Measurements from ENCODE around the gene PHACTR3. TPM values are rescaled to one million over a fixed set of nuclear protein-coding genes. Genes with fewer than 3 reads are reported as not detected.

PHACTR3 gene
- total and polyA plus RNA-seq, 2 experiments from 2014 or later, result 0.45 to 0.61 TPM

GRCh38 chr20:59718751-59719150 lies 114.4 kb downstream of the PHACTR3 start:
- no peaks in the 10 kb centered on the region for H3K79me2 ChIP-seq (replicated peaks; ENCODE audit: insufficient read depth)
- H3K4me1 Mint-ChIP-seq, result peaks cover 4% of the 10 kb centered on the region; the same call in 2 of the 3 replicates

DNA sequence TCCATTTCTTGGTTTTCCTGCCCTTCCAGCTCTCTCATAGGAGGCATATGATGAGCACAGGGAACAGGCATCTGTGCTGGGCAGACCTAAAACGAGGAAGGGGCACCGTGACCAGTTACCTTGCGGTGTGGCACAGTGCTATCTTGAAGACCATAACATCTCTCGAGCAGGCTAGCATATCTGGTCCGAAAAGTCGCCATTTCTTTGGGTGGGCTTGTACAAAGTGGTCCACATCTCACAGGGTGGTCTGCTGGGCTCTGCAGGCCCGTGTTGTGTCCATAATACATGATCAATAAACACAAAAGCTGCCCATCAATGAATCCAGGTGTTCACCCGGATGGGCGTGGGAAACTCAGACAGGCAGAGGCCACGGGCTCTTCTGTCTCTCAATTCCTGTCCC lies 115.7 kb downstream of the PHACTR3 start:
- Histone ChIP-seq H3K36me3 (ENCODE audit: insufficient read depth) (no peaks in the 10 kb centered on the region), H2AFZ (no peak overlapping the region), H3F3A (replicated peaks; ENCODE audit: low read depth) (no peaks in the 10 kb centered on the region), H4K20me1 (replicated peaks; ENCODE audit: insufficient read depth) (no peaks in the 10 kb centered on the region), H3K4me2 (no peak overlapping the region), H3K79me2 (replicated peaks; ENCODE audit: insufficient read depth) (no peaks in the 10 kb centered on the region), H3K9me2 (ENCODE audit: insufficient read depth) (no peaks in the 10 kb centered on the region), H3K27ac (ENCODE audit: low read depth) (no peak overlapping the region), H3K4me1 (ENCODE audit: insufficient read depth) (no peaks in the 10 kb centered on the region), H3K27me3 (ENCODE audit: insufficient read depth) (no peaks in the 10 kb centered on the region), H3K4me3 (no peak overlapping the region)
- TF ChIP-seq JUNB (IDR thresholded peaks at IDR 0.05; ENCODE audit: unreplicated experiment) (no peak), CREB1 (CRISPR knock-in tag; IDR thresholded peaks at IDR 0.05; ENCODE audit: low read depth) (no peak), ETS1 (IDR thresholded peaks at IDR 0.05) (no peak), STAT1 (IDR thresholded peaks at IDR 0.05; ENCODE audit: unreplicated experiment) (no peak), NANOG (IDR thresholded peaks at IDR 0.05; ENCODE audit: borderline replicate concordance) (no peak), ZNF114 (CRISPR knock-in tag; IDR thresholded peaks at IDR 0.05) (no peak), ZNF331 (CRISPR knock-in tag; IDR thresholded peaks at IDR 0.05; ENCODE audit: low read depth) (no peak)
- TF ChIP-seq, protein P1, sequence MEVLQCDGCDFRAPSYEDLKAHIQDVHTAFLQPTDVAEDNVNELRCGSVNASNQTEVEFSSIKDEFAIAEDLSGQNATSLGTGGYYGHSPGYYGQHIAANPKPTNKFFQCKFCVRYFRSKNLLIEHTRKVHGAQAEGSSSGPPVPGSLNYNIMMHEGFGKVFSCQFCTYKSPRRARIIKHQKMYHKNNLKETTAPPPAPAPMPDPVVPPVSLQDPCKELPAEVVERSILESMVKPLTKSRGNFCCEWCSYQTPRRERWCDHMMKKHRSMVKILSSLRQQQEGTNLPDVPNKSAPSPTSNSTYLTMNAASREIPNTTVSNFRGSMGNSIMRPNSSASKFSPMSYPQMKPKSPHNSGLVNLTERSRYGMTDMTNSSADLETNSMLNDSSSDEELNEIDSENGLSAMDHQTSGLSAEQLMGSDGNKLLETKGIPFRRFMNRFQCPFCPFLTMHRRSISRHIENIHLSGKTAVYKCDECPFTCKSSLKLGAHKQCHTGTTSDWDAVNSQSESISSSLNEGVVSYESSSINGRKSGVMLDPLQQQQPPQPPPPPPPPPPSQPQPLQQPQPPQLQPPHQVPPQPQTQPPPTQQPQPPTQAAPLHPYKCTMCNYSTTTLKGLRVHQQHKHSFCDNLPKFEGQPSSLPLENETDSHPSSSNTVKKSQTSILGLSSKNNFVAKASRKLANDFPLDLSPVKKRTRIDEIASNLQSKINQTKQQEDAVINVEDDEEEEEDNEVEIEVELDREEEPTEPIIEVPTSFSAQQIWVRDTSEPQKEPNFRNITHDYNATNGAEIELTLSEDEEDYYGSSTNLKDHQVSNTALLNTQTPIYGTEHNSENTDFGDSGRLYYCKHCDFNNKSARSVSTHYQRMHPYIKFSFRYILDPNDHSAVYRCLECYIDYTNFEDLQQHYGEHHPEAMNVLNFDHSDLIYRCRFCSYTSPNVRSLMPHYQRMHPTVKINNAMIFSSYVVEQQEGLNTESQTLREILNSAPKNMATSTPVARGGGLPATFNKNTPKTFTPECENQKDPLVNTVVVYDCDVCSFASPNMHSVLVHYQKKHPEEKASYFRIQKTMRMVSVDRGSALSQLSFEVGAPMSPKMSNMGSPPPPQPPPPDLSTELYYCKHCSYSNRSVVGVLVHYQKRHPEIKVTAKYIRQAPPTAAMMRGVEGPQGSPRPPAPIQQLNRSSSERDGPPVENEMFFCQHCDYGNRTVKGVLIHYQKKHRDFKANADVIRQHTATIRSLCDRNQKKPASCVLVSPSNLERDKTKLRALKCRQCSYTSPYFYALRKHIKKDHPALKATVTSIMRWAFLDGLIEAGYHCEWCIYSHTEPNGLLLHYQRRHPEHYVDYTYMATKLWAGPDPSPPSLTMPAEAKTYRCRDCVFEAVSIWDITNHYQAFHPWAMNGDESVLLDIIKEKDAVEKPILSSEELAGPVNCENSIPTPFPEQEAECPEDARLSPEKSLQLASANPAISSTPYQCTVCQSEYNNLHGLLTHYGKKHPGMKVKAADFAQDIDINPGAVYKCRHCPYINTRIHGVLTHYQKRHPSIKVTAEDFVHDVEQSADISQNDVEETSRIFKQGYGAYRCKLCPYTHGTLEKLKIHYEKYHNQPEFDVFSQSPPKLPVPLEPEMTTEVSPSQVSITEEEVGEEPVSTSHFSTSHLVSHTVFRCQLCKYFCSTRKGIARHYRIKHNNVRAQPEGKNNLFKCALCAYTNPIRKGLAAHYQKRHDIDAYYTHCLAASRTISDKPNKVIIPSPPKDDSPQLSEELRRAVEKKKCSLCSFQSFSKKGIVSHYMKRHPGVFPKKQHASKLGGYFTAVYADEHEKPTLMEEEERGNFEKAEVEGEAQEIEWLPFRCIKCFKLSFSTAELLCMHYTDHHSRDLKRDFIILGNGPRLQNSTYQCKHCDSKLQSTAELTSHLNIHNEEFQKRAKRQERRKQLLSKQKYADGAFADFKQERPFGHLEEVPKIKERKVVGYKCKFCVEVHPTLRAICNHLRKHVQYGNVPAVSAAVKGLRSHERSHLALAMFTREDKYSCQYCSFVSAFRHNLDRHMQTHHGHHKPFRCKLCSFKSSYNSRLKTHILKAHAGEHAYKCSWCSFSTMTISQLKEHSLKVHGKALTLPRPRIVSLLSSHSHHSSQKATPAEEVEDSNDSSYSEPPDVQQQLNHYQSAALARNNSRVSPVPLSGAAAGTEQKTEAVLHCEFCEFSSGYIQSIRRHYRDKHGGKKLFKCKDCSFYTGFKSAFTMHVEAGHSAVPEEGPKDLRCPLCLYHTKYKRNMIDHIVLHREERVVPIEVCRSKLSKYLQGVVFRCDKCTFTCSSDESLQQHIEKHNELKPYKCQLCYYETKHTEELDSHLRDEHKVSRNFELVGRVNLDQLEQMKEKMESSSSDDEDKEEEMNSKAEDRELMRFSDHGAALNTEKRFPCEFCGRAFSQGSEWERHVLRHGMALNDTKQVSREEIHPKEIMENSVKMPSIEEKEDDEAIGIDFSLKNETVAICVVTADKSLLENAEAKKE (CRISPR knock-in tag; IDR thresholded peaks at IDR 0.05), result no peak
- H3K27ac Mint-ChIP-seq, result no peak overlapping the region
- DNase-seq (ENCODE audit: low spot score) (no peak), ATAC-seq (no peak)
- H3K9me3 Mint-ChIP-seq, result no peaks in the 10 kb centered on the region; the same call in 1 of the 3 replicates
- no peak overlapping the region for H3K4me3 Mint-ChIP-seq
- H3K4me1 Mint-ChIP-seq, result peaks cover 4% of the 10 kb centered on the region; the same call in 2 of the 3 replicates
- peaks cover 15% of the 10 kb centered on the region for H3K27me3 Mint-ChIP-seq (ENCODE audit: insufficient read depth, low read depth, poor library complexity)
- no peaks in the 10 kb centered on the region for H3K36me3 Mint-ChIP-seq (ENCODE audit: low read depth)

More at GRCh38 chr20:59718751-59719150, 114.4 kb downstream of the PHACTR3 start:
- no peaks in the 10 kb centered on the region; the same call in 2 of the 3 replicates for H3K36me3 Mint-ChIP-seq (ENCODE audit: low read depth)
- TF ChIP-seq ETS1 (IDR thresholded peaks at IDR 0.05) (no peak), POLR2AphosphoS5 (IDR thresholded peaks at IDR 0.05; ENCODE audit: low read depth) (no peak)
- Histone ChIP-seq H2AFZ (no peak overlapping the region), H3K36me3 (ENCODE audit: insufficient read depth) (no peaks in the 10 kb centered on the region), H4K20me1 (replicated peaks; ENCODE audit: insufficient read depth) (no peaks in the 10 kb centered on the region), H3K4me2 (no peak overlapping the region), H3K4me3 (no peak overlapping the region), H3F3A (replicated peaks; ENCODE audit: low read depth) (no peaks in the 10 kb centered on the region), H3K4me1 (ENCODE audit: insufficient read depth) (no peaks in the 10 kb centered on the region), H3K27me3 (ENCODE audit: insufficient read depth) (no peaks in the 10 kb centered on the region), H3K27ac (ENCODE audit: low read depth) (no peak overlapping the region), H3K9me2 (ENCODE audit: insufficient read depth) (no peaks in the 10 kb centered on the region)
- ATAC-seq, result no peak
- H3K9me3 Mint-ChIP-seq, result peaks cover 5% of the 10 kb centered on the region
- peaks cover 15% of the 10 kb centered on the region for H3K27me3 Mint-ChIP-seq (ENCODE audit: insufficient read depth, low read depth, poor library complexity)
- no peak overlapping the region for H3K27ac Mint-ChIP-seq
- no peak overlapping the region for H3K4me3 Mint-ChIP-seq
- no peak for DNase-seq (ENCODE audit: low spot score)
